ENCODE measurements around the gene PRKCH.

DNA sequence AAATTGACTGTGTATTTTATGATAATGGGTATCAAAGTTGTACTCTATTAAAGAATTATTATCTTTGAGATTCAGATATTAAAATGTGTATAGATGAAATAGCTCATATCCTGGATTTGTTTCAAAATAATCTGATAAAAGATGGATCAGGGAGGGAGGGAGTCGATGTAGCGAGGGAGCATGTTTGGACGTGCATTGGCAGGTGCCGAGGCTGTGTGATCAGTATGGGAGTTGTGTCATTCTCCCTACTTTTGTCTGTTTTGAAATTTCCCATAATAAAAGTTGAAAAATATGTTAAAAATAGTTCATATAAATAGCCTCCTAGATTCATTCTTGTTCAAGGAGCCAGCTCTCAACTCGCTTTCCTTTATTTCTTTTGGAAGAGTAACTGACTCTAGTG, 202.4 kb downstream of the PRKCH start:
- TF ChIP-seq, protein P1, sequence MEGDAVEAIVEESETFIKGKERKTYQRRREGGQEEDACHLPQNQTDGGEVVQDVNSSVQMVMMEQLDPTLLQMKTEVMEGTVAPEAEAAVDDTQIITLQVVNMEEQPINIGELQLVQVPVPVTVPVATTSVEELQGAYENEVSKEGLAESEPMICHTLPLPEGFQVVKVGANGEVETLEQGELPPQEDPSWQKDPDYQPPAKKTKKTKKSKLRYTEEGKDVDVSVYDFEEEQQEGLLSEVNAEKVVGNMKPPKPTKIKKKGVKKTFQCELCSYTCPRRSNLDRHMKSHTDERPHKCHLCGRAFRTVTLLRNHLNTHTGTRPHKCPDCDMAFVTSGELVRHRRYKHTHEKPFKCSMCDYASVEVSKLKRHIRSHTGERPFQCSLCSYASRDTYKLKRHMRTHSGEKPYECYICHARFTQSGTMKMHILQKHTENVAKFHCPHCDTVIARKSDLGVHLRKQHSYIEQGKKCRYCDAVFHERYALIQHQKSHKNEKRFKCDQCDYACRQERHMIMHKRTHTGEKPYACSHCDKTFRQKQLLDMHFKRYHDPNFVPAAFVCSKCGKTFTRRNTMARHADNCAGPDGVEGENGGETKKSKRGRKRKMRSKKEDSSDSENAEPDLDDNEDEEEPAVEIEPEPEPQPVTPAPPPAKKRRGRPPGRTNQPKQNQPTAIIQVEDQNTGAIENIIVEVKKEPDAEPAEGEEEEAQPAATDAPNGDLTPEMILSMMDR (conservative IDR thresholded peaks at IDR 0.05; ENCODE audit: low read length) = no peak
- no peak for TF ChIP-seq EZH2phosphoT487 (IDR thresholded peaks at IDR 0.05; ENCODE audit: borderline replicate concordance)

All from Loucy (cell line).